K562 (cell line): Measurements from ENCODE around the gene SLC27A2. TPM values are rescaled to one million over a fixed set of nuclear protein-coding genes. Genes with fewer than 3 reads are reported as not detected.
A peak's percentile ranks its signal among the peaks of the same experiment; 100 is the strongest.

Experiments
- ARID1B ChIP-seq: fragments of 450-650 bp; IDR thresholded peaks from 2 replicates; pipeline ENCODE4 v1.6.1; 2016; ENCODE audit warnings: antibody characterized with exemption, mild to moderate bottlenecking, inconsistent platforms
- CHD4 ChIP-seq: fragments of 200-600 bp; sonication (generic); IDR thresholded peaks from 3 replicates; pipeline ENCODE4 v1.6.1; 2012; ENCODE audit warnings: low read depth, mild to moderate bottlenecking, mixed read lengths, low read length, inconsistent platforms; ENCODE audit not compliant: insufficient read depth, insufficient replicate concordance, poor library complexity, severe bottlenecking
- E2F8 ChIP-seq: fragments of 450-650 bp; IDR thresholded peaks from 2 replicates; pipeline ENCODE4 v1.7.1; 2018; ENCODE audit warnings: mild to moderate bottlenecking, low read depth; ENCODE audit not compliant: partially characterized antibody
- EP300 ChIP-seq: IDR thresholded peaks from 2 replicates; pipeline ENCODE4 v1.6.1; 2012; ENCODE audit warnings: low read length, improper control_type of control experiment
- FOSL1 ChIP-seq: fragments of 200-800 bp; sonication (Bioruptor generic); conservative IDR thresholded peaks from 2 replicates; pipeline ENCODE4 v1.6.1; 2016; ENCODE audit warnings: missing genetic modification characterization, missing compliant biosample characterization
- FOXA3 ChIP-seq, 2 experiments: fragments of 450-650 bp in 1 of 2; sonication (generic) in 1 of 2; formaldehyde crosslinking; IDR thresholded peaks in 1 of 2; conservative IDR thresholded peaks in 1 of 2; 2 replicates each; pipeline versions ENCODE4 v1.4.0 to v1.8.0; 2020 to 2022; ENCODE audit warnings: mild to moderate bottlenecking in 2 of 2, missing genetic modification reagents in 1 of 2
- FOXK2 ChIP-seq, 2 experiments: fragments of 450-650 bp; IDR thresholded peaks in 1 of 2; conservative IDR thresholded peaks in 1 of 2; 2 replicates each; pipeline ENCODE4 v1.6.1; 2016; ENCODE audit warnings: low read depth in 2 of 2, mild to moderate bottlenecking in 1 of 2
- HDAC1 ChIP-seq, 2 experiments: fragments of 450-650 bp; IDR thresholded peaks; 2 replicates each; pipeline ENCODE4 v1.6.1; 2016 to 2017; ENCODE audit warnings: inconsistent platforms in 1 of 2, mild to moderate bottlenecking in 1 of 2, moderate library complexity in 1 of 2
- HMBOX1 ChIP-seq: sonication (generic); IDR thresholded peaks from 2 replicates; pipeline ENCODE4 v1.6.1; 2016
- JUN ChIP-seq, 2 experiments: sonication (generic) in 1 of 2; formaldehyde crosslinking in 1 of 2; IDR thresholded peaks; 2 replicates each; pipeline versions ENCODE4 v1.6.1 to v1.8.0; 2012 to 2022; ENCODE audit warnings: borderline replicate concordance in 2 of 2, mild to moderate bottlenecking in 2 of 2, improper control_type of control experiment in 1 of 2, low read depth in 1 of 2, low read length in 1 of 2, missing genetic modification reagents in 1 of 2
- KDM1A ChIP-seq, 2 experiments: fragments of 450-650 bp; IDR thresholded peaks; 2 replicates each; pipeline ENCODE4 v1.6.1; 2016; ENCODE audit warnings: mild to moderate bottlenecking in 2 of 2
- MAZ ChIP-seq, 2 experiments: fragments of 450-650 bp in 1 of 2; sonication (generic) in 1 of 2; formaldehyde crosslinking; IDR thresholded peaks in 1 of 2; conservative IDR thresholded peaks in 1 of 2; 2 replicates each; pipeline versions ENCODE4 v1.4.0 to v1.5.0; 2020; ENCODE audit warnings: mild to moderate bottlenecking in 1 of 2, missing genetic modification reagents in 1 of 2
- MEF2D ChIP-seq: conservative IDR thresholded peaks from 2 replicates; pipeline ENCODE4 v1.6.1; 2016; ENCODE audit warnings: low read depth, missing genetic modification characterization, missing compliant biosample characterization
- MLX ChIP-seq, 2 experiments: fragments of 450-650 bp in 1 of 2; sonication (generic) in 1 of 2; formaldehyde crosslinking; conservative IDR thresholded peaks; 2 replicates each; pipeline versions ENCODE4 v1.4.0 to v1.8.1; 2020 to 2022; ENCODE audit warnings: mild to moderate bottlenecking in 1 of 2, missing genetic modification reagents in 1 of 2
- MTA1 ChIP-seq: fragments of 450-650 bp; IDR thresholded peaks from 2 replicates; pipeline ENCODE4 v1.6.1; 2017; ENCODE audit warnings: borderline replicate concordance
- NBN ChIP-seq: fragments of 450-650 bp; IDR thresholded peaks from 2 replicates; pipeline ENCODE4 v1.6.1; 2016; ENCODE audit warnings: low read depth, mild to moderate bottlenecking
- PCBP1 ChIP-seq: fragments of 200-400 bp; formaldehyde crosslinking; IDR thresholded peaks from 2 replicates; pipeline ENCODE4 v1.6.1; 2018; ENCODE audit warnings: mild to moderate bottlenecking, low read depth, low read length; ENCODE audit not compliant: poor library complexity, severe bottlenecking
- SMARCE1 ChIP-seq: fragments of 450-650 bp; IDR thresholded peaks from 2 replicates; pipeline ENCODE4 v1.7.1; 2016; ENCODE audit warnings: mild to moderate bottlenecking
- TCF3 ChIP-seq: sonication (generic); formaldehyde crosslinking; IDR thresholded peaks from 2 replicates; pipeline ENCODE4 v1.4.0; 2020; ENCODE audit warnings: mild to moderate bottlenecking, missing genetic modification reagents
- TRIM24 ChIP-seq, 2 experiments: fragments of 450-650 bp; IDR thresholded peaks; 2 replicates each; pipeline ENCODE4 v1.6.1; 2016
- ZBTB17 ChIP-seq: fragments of 450-650 bp; formaldehyde crosslinking; IDR thresholded peaks from 2 replicates; pipeline ENCODE4 v1.4.0; 2020; ENCODE audit warnings: mild to moderate bottlenecking
- ZKSCAN1 ChIP-seq: fragments of 150-350 bp; IDR thresholded peaks from 2 replicates; pipeline ENCODE4 v1.6.1; 2016; ENCODE audit warnings: low read depth, low read length
- ZNF766 ChIP-seq: fragments of 200-800 bp; sonication (Bioruptor generic); conservative IDR thresholded peaks from 2 replicates; pipeline ENCODE4 v1.6.1; 2016; ENCODE audit warnings: missing genetic modification characterization, missing compliant biosample characterization
- polyA plus RNA-seq, 8 experiments: library from polyadenylated mRNA; depleted of rRNA in 4 of 8; stranded (reverse) in 5 of 8; unstranded in 3 of 8; fragments of >200 nt; fragmentation: Nextera tagmentation in 2 of 8; fragmentation: Illumina TruSeq in 1 of 8; extraction: Ambion mirVana in 2 of 8; extraction: Trizol in 1 of 8; gene quantifications; 2 replicates each; pipeline versions ENCODE4 v1.2.1 to v1.2.3, GENCODE V29; 2011 to 2014; ENCODE audit warnings: inconsistent platforms in 1 of 8, missing spikeins in 1 of 8
- total RNA-seq, 7 experiments: library from RNA; depleted of rRNA in 6 of 7; stranded (reverse); fragments of >200 nt in 6 of 7; fragmentation: Illumina TruSeq in 2 of 7; extraction: Trizol in 2 of 7; gene quantifications; 2 replicates each; pipeline versions ENCODE4 v1.2.1 to v1.2.3, GENCODE V29; 2011 to 2021; ENCODE audit warnings: low replicate concordance in 1 of 7

SLC27A2 gene
- total and polyA plus RNA-seq, 9 of the 15 experiments (the other 6 are each of a cell fraction or from before 2014, with no cell fraction given) = 4.9 to 38.0 (median 22.7) TPM

- TF ChIP-seq MAZ (CRISPR knock-in tag; conservative IDR thresholded peaks at IDR 0.05 in 1 of 2, IDR thresholded peaks at IDR 0.05 in 1 of 2) (0 out of 4 replicates have a peak, but pooled peaks of 1 of the 2 experiments have one; percentile 22), TRIM24 (IDR thresholded peaks at IDR 0.05) (peak in 1 of 2 experiments; percentile 3; a peak in 1 of 4 replicates), JUN (IDR thresholded peaks at IDR 0.05; ENCODE audit: borderline replicate concordance, low read depth, low read length) (peak; percentile 54; the same call in 1 of the 2 replicates), JUN (CRISPR knock-in tag; IDR thresholded peaks at IDR 0.05; ENCODE audit: borderline replicate concordance) (no peak), NBN (peak; percentile 41; the same call in 1 of the 2 replicates), MEF2D (peak; percentile 82), TCF3 (CRISPR knock-in tag) (peak; percentile 66), HMBOX1 (0 out of 2 replicates have a peak, but pooled peaks have one; percentile 25), ZNF766 (CRISPR knock-in tag) (0 out of 2 replicates have a peak, but pooled peaks have one; percentile 37), ZBTB17 (CRISPR knock-in tag) (0 out of 2 replicates have a peak, but pooled peaks have one; percentile 38), EP300 (0 out of 2 replicates have a peak, but pooled peaks have one; percentile 8), ARID1B (peak; percentile 75), FOXA3 (CRISPR knock-in tag; conservative IDR thresholded peaks at IDR 0.05 in 1 of 2, IDR thresholded peaks at IDR 0.05 in 1 of 2) (peak in 1 of 2 experiments; percentile 79; a peak in 2 of 4 replicates), CHD4 (no peak), FOSL1 (peak; percentile 93), FOXK2 (conservative IDR thresholded peaks at IDR 0.05 in 1 of 2, IDR thresholded peaks at IDR 0.05 in 1 of 2; ENCODE audit: low read depth in 2 of 2) (0 out of 4 replicates have a peak, but pooled peaks of 1 of the 2 experiments have one; percentile 39), E2F8 (no peak), SMARCE1 (peak; percentile 62; the same call in 1 of the 2 replicates), ZKSCAN1 (no peak), MTA1 (0 out of 2 replicates have a peak, but pooled peaks have one; percentile 30), MLX (CRISPR knock-in tag; conservative IDR thresholded peaks at IDR 0.05) (no peak), PCBP1 (no peak), KDM1A (IDR thresholded peaks at IDR 0.05) (peak; percentile 45 to 62; a peak in 2 of 4 replicates), HDAC1 (IDR thresholded peaks at IDR 0.05) (peak in 1 of 2 experiments; percentile 53; a peak in 1 of 4 replicates)
Observed at GRCh38 chr15:50134524-50135024, 47.4 kb upstream of the SLC27A2 start (continued).
